ENCODE measurements around the gene OR1K1.
"Not testable (repeated sequence)": the region's sequence is repeated elsewhere in the genome, so short reads cannot be mapped to it uniquely, and the experiment has no call there.

OR1K1 gene, protein sequence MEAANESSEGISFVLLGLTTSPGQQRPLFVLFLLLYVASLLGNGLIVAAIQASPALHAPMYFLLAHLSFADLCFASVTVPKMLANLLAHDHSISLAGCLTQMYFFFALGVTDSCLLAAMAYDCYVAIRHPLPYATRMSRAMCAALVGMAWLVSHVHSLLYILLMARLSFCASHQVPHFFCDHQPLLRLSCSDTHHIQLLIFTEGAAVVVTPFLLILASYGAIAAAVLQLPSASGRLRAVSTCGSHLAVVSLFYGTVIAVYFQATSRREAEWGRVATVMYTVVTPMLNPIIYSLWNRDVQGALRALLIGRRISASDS

DNA sequence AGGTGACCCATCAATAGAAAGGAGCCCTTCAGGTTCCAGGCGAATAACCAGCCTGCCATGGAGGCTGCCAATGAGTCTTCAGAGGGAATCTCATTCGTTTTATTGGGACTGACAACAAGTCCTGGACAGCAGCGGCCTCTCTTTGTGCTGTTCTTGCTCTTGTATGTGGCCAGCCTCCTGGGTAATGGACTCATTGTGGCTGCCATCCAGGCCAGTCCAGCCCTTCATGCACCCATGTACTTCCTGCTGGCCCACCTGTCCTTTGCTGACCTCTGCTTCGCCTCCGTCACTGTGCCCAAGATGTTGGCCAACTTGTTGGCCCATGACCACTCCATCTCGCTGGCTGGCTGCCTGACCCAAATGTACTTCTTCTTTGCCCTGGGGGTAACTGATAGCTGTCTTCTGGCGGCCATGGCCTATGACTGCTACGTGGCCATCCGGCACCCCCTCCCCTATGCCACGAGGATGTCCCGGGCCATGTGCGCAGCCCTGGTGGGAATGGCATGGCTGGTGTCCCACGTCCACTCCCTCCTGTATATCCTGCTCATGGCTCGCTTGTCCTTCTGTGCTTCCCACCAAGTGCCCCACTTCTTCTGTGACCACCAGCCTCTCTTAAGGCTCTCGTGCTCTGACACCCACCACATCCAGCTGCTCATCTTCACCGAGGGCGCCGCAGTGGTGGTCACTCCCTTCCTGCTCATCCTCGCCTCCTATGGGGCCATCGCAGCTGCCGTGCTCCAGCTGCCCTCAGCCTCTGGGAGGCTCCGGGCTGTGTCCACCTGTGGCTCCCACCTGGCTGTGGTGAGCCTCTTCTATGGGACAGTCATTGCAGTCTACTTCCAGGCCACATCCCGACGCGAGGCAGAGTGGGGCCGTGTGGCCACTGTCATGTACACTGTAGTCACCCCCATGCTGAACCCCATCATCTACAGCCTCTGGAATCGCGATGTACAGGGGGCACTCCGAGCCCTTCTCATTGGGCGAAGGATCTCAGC lies at the start of gene OR1K1:
Gene OR1K1 (plus strand): TSS at position 58 of the 995 bp plus-strand sequence. CDS start 0 bp downstream, at position 58.
- DNase-seq (ENCODE audit: low read depth): no peak

GRCh38 chr9:122754825-122755224 lies 45.1 kb upstream of the OR1K1 start:
- DNase-seq (ENCODE audit: low read depth): no peak

- no peak for DNase-seq (ENCODE audit: low read depth)
Observed at GRCh38 chr9:122767817-122768216, 32.1 kb upstream of the OR1K1 start.

- no peak for DNase-seq (ENCODE audit: low read depth)
Observed at GRCh38 chr9:122777052-122777451, 22.9 kb upstream of the OR1K1 start.

GRCh38 chr9:122777935-122778627 lies 21.8 kb upstream of the OR1K1 start:
- no peak for DNase-seq (ENCODE audit: low read depth)

GRCh38 chr9:122779181-122779580 lies 20.7 kb upstream of the OR1K1 start:
- no peak for DNase-seq (ENCODE audit: low read depth)

- no peak for DNase-seq (ENCODE audit: low read depth)
Observed at GRCh38 chr9:122780026-122780425, 19.9 kb upstream of the OR1K1 start.

DNA sequence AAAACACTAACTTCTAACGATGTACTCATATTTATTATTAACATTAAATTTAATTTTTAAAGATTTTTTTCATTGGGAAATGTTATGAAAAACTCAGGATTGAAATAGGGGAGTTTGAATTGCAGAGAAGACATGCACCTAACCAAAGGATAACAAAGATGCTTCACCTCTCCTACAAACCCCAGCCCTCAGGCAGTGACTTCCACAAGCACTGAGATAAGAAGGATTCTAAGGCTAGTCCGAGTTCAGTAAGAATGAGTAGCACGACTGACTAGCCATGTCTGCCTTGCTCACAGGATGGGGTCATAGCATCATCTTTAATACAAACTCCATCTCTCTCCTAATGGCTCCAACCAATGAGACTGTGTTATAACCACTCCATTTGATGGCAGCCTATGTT lies 18.3 kb upstream of the OR1K1 start:
- DNase-seq (ENCODE audit: low read depth): no peak

DNA sequence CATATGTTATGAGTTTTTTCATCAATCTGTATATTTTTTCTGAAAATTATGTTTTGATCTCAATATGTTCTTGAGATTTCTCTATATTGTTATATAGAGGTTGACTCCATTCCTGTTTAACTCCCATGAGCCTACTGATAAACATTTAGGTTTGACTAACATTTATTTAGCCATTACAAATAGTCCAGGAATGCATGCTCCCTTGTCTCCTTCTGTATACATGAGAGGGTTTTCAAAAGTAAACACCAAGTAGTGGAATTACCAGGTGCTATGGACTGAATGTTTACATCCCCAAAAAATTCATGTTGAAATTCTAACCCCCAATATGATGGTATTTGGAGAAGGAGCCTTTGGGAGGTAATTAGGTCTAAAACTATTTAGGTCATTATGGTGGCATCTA lies 14.7 kb upstream of the OR1K1 start:
- no peak for DNase-seq (ENCODE audit: low read depth)

- no peak for DNase-seq (ENCODE audit: low read depth)
Observed at GRCh38 chr9:122786338-122786737, 13.6 kb upstream of the OR1K1 start.

DNA sequence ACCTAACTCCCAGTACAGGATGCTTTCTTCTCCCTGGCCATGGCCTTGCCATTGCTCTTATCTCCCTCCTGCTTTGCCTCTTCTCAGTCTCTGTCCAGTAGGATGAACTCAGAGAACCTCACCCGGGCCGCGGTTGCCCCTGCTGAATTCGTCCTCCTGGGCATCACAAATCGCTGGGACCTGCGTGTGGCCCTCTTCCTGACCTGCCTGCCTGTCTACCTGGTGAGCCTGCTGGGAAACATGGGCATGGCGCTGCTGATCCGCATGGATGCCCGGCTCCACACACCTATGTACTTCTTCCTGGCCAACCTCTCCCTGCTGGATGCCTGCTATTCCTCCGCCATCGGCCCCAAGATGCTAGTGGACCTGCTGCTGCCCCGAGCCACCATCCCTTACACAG lies 11.1 kb upstream of the OR1K1 start, which contains the start of gene OR5C1:
Gene OR5C1 (plus strand): TSS at position 103 of the 400 bp plus-strand sequence. CDS start 0 bp downstream, at position 103.
- DNase-seq (ENCODE audit: low read depth): no peak

DNA sequence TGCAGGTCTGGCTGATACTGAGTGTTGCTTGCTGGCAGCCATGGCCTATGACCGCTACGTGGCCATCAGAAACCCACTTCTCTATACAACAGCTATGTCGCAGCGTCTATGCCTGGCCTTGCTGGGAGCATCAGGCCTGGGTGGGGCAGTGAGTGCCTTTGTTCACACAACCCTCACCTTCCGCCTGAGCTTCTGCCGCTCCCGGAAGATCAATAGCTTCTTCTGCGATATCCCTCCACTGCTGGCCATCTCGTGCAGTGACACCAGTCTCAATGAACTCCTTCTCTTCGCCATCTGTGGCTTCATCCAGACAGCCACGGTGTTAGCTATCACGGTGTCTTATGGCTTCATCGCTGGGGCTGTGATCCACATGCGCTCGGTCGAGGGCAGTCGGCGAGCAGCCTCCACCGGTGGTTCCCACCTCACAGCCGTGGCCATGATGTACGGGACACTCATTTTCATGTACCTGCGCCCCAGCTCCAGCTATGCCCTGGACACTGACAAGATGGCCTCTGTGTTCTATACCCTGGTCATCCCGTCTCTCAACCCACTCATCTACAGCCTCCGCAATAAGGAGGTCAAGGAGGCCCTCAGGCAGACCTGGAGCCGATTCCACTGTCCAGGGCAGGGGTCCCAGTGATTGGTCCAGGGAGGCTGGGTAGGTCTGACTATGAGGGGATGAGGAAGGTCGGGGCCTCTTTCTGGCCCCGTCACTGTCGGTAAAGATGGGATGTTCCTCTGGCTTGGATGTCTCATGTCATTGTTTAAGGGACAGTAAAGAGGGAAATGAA lies 10.5 kb upstream of the OR1K1 start:
- DNase-seq (ENCODE audit: low read depth): no peak

DNA sequence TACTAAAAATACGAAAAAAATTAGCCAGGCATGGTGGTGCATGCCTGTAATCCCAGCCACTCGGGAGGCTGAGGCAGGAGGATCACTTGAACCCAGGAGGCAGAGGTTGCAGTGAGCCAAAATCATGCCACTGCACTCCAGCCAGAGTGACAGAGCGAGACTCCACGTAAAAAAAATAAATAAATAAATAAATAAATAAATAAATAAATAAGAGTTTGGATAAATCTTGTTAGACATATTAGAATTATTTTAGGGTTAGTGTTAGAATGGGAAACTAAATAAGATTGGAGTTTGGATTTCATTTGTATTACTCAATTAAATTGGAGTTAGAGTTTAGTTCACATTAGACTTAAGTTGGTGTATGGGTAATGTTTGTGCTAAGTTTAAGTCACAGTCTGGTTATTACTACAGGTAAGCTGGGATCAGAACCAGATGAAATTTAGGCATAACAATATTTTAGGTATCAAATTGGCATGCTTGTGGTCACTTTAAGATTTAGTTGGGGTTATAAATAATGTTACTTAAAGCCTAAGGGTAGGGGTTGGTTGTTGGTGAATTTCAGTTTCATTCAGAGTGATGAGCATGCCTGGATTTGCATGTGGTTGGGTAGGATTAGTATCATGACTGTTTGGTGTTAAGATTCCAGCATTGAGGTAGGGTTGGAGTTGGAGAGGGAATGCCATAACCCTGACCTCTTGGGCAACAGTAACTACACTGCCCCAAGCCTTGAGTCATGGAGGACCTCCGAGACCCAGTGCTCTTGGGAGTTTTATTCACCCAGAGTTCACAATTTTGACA lies 7.9 kb upstream of the OR1K1 start:
- DNase-seq (ENCODE audit: low read depth): no peak

GRCh38 chr9:122797316-122798063 lies 2.4 kb upstream of the OR1K1 start:
- no peak for DNase-seq (ENCODE audit: low read depth)

- no peak for DNase-seq (ENCODE audit: low read depth)
Observed at GRCh38 chr9:122806661-122807060, 6.7 kb downstream of the OR1K1 start.

- DNase-seq (ENCODE audit: low read depth): no peak
Observed at GRCh38 chr9:122807271-122807900, 7.5 kb downstream of the OR1K1 start.

DNA sequence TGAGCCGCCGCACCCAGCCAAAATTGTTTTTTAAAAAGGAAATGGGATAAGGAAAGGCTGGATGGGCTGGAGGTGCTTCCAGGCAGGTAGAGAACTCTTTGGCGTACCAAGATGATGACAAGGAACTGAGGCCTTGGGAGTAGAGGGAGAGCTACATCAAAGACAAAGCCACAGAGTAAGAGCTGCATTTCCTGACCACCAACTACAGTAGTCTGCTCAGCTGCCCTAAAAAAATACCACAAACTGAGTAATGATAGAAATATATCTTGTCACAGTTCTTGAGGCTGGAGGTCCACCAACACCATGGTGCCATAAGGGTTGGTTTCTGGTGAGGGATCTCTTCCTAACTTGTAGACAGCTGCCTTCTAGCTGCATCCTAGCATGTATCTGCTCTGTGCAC lies 8.2 kb downstream of the OR1K1 start:
- DNase-seq (ENCODE audit: low read depth): no peak

- DNase-seq (ENCODE audit: low read depth): not testable (repeated sequence)
Observed at GRCh38 chr9:122809261-122809660, 9.3 kb downstream of the OR1K1 start.

DNA sequence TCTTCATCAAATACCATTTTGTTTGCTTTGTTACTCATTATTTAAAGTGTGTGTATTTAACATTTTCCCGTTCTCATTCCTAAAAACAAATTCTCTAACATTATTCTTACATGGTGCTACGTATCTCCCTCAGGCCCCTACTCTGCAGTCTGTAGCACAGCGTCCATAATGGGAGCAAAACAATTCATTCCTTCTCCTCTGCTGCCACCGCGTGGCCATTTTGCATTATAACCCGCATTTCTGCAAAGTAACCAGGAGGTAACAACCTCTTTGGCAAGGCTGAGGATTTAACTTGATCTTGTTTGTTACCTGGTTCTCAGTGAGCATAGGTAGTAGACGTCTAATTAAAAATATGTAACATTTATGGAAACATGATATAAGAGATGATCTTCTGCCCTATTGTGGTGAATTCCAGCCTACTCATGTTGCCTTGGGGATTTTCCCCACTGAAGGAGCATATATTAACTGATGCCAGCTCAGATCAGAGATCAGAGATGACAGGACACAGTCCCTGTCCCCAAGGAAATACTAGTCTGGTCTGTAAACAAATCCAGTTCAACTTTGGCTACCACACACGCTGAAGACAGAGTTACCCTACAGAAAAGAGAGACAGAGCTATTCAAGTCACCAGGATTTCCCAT lies 10.5 kb downstream of the OR1K1 start:
- peak; percentile 42 for DNase-seq (ENCODE audit: low read depth)
